Effector memory CD4-positive, alpha-beta T cell (primary cell): ENCODE measurements around the gene ZNF423.

Experiments used
- DNase-seq, 3 donors: peaks; one replicate each; pipeline ENCODE4 v3.0.0-alpha.2; 2020
- H3K27ac ChIP-seq: 2 replicates; pipeline ENCODE4 v1.7.0; 2013; ENCODE audit warnings: mild to moderate bottlenecking, low read length, moderate library complexity; ENCODE audit not compliant: insufficient read depth, poor library complexity, severe bottlenecking
- H3K27me3 ChIP-seq: replicated peaks from 2 replicates; pipeline ENCODE4 v1.7.0; 2013; ENCODE audit warnings: mild to moderate bottlenecking, low read length; ENCODE audit not compliant: insufficient read depth, control insufficient read depth, poor library complexity, severe bottlenecking
- H3K36me3 ChIP-seq: 2 replicates; pipeline ENCODE4 v1.7.0; 2013; ENCODE audit warnings: mild to moderate bottlenecking, low read length, moderate library complexity; ENCODE audit not compliant: control insufficient read depth, insufficient read depth
- H3K4me1 ChIP-seq: 2 replicates; pipeline ENCODE4 v1.7.0; 2013; ENCODE audit warnings: low read length, mild to moderate bottlenecking; ENCODE audit not compliant: control insufficient read depth, insufficient read depth, poor library complexity, severe bottlenecking
- H3K4me3 ChIP-seq: 2 replicates; pipeline ENCODE4 v1.7.0; 2013; ENCODE audit warnings: low read length, low read depth, mild to moderate bottlenecking; ENCODE audit not compliant: insufficient read depth, poor library complexity, severe bottlenecking
- H3K9me3 ChIP-seq: 2 replicates; pipeline ENCODE4 v1.7.0; 2013; ENCODE audit warnings: mild to moderate bottlenecking, low read length, moderate library complexity; ENCODE audit not compliant: control insufficient read depth

Gene ZNF423

GRCh38 chr16:49463529-49463928, 392.4 kb downstream of the ZNF423 start:
- no peaks in the 10 kb centered on the region for H3K36me3 ChIP-seq
- peaks cover 27% of the 10 kb centered on the region for H3K4me1 ChIP-seq
- H3K27me3 ChIP-seq: no peaks in the 10 kb centered on the region
- peak overlapping the region; percentile 54 for H3K27ac ChIP-seq
- no peaks in the 10 kb centered on the region for H3K9me3 ChIP-seq
- H3K4me3 ChIP-seq: no peak overlapping the region
- DNase-seq: peak; percentile 61 to 70 (median 67)

GRCh38 chr16:49462989-49463371, 392.9 kb downstream of the ZNF423 start:
- DNase-seq: no peak
- Histone ChIP-seq H3K36me3 (no peaks in the 10 kb centered on the region), H3K27ac (peak overlapping the region; percentile 54), H3K4me3 (no peak overlapping the region), H3K9me3 (no peaks in the 10 kb centered on the region), H3K27me3 (no peaks in the 10 kb centered on the region), H3K4me1 (peaks cover 27% of the 10 kb centered on the region)

GRCh38 chr16:49462362-49462988, 393.4 kb downstream of the ZNF423 start:
- Histone ChIP-seq H3K36me3 (no peaks in the 10 kb centered on the region), H3K27ac (no peak overlapping the region), H3K27me3 (no peaks in the 10 kb centered on the region), H3K4me1 (peaks cover 27% of the 10 kb centered on the region), H3K4me3 (no peak overlapping the region), H3K9me3 (no peaks in the 10 kb centered on the region)
- DNase-seq: no peak

GRCh38 chr16:49461517-49461951, 394.4 kb downstream of the ZNF423 start:
- Histone ChIP-seq H3K4me1 (peaks cover 27% of the 10 kb centered on the region), H3K27ac (no peak overlapping the region), H3K4me3 (no peak overlapping the region), H3K27me3 (no peaks in the 10 kb centered on the region), H3K36me3 (no peaks in the 10 kb centered on the region), H3K9me3 (no peaks in the 10 kb centered on the region)
- no peak for DNase-seq

- Histone ChIP-seq H3K4me3 (no peak overlapping the region), H3K27ac (no peak overlapping the region), H3K9me3 (no peaks in the 10 kb centered on the region), H3K27me3 (no peaks in the 10 kb centered on the region), H3K4me1 (peaks cover 27% of the 10 kb centered on the region), H3K36me3 (no peaks in the 10 kb centered on the region)
- DNase-seq: no peak
These were observed 395.0 kb downstream of the ZNF423 start for GRCh38 chr16:49460786-49461470.

GRCh38 chr16:49459953-49460735, 395.8 kb downstream of the ZNF423 start:
- DNase-seq: no peak

GRCh38 chr16:49458656-49459445, 397.1 kb downstream of the ZNF423 start:
- Histone ChIP-seq H3K4me3 (no peak overlapping the region), H3K4me1 (peaks cover 14% of the 10 kb centered on the region), H3K9me3 (no peaks in the 10 kb centered on the region), H3K27me3 (no peaks in the 10 kb centered on the region), H3K27ac (no peak overlapping the region), H3K36me3 (no peaks in the 10 kb centered on the region)
- DNase-seq: no peak

More at GRCh38 chr16:49459953-49460735, 395.8 kb downstream of the ZNF423 start:
- Histone ChIP-seq H3K27ac (no peak overlapping the region), H3K36me3 (no peaks in the 10 kb centered on the region), H3K4me3 (no peak overlapping the region), H3K4me1 (peaks cover 27% of the 10 kb centered on the region), H3K9me3 (no peaks in the 10 kb centered on the region), H3K27me3 (no peaks in the 10 kb centered on the region)

- Histone ChIP-seq H3K27ac (no peak overlapping the region), H3K27me3 (no peaks in the 10 kb centered on the region), H3K4me3 (no peak overlapping the region), H3K9me3 (no peaks in the 10 kb centered on the region), H3K4me1 (peaks cover 8% of the 10 kb centered on the region), H3K36me3 (no peaks in the 10 kb centered on the region)
- DNase-seq: no peak
These were observed 397.7 kb downstream of the ZNF423 start for GRCh38 chr16:49458243-49458642.

- H3K27me3 ChIP-seq: no peaks in the 10 kb centered on the region
- H3K36me3 ChIP-seq: no peaks in the 10 kb centered on the region
- H3K4me1 ChIP-seq: no peaks in the 10 kb centered on the region
- H3K9me3 ChIP-seq: no peaks in the 10 kb centered on the region
- H3K27ac ChIP-seq: no peak overlapping the region
- no peak overlapping the region for H3K4me3 ChIP-seq
- DNase-seq: no peak
These were observed 398.7 kb downstream of the ZNF423 start for GRCh38 chr16:49457196-49457595.
